Activated T-cell treated with anti-CD3 and anti-CD28 coated beads for 48 hours (primary cell): ENCODE results near the gene GAS2L2.
"Not testable (repeated sequence)": the region's sequence is repeated elsewhere in the genome, so short reads cannot be mapped to it uniquely, and the experiment has no call there.

Experiments used
- DNase-seq: peaks from one replicate; pipeline ENCODE4 v3.0.0-alpha.2; 2020; ENCODE audit warnings: low read depth

Gene GAS2L2

GRCh38 chr17:35773129-35773528, 20.1 kb upstream of the GAS2L2 start:
- DNase-seq: no peak

- no peak for DNase-seq
Measured at GRCh38 chr17:35769895-35770486, 17.0 kb upstream of the GAS2L2 start.

GRCh38 chr17:35768797-35769196, 15.8 kb upstream of the GAS2L2 start:
- no peak for DNase-seq

GRCh38 chr17:35766903-35767510, 14.0 kb upstream of the GAS2L2 start:
- no peak for DNase-seq

GRCh38 chr17:35766489-35766877, 13.4 kb upstream of the GAS2L2 start:
- no peak for DNase-seq

- DNase-seq: no peak
Measured at GRCh38 chr17:35765756-35766488, 12.9 kb upstream of the GAS2L2 start.

GRCh38 chr17:35765086-35765710, 12.2 kb upstream of the GAS2L2 start:
- DNase-seq: no peak

GRCh38 chr17:35764123-35764991, 11.3 kb upstream of the GAS2L2 start:
- peak; percentile 92 for DNase-seq

GRCh38 chr17:35763767-35764122, 10.7 kb upstream of the GAS2L2 start:
- DNase-seq: no peak

- DNase-seq: no peak
Measured at GRCh38 chr17:35761601-35762000, 8.6 kb upstream of the GAS2L2 start.

GRCh38 chr17:35760587-35760986, 7.5 kb upstream of the GAS2L2 start, which contains the start of gene C17orf50:
TSS of gene C17orf50 (plus strand) at chr17:35760887. CDS start at chr17:35760942, 55 bp downstream.
- DNase-seq: no peak

GRCh38 chr17:35757243-35757642, 4.2 kb upstream of the GAS2L2 start:
- no peak for DNase-seq

- no peak for DNase-seq
Measured at GRCh38 chr17:35752471-35752870, 568 bp downstream of the GAS2L2 start.

- DNase-seq: not testable (repeated sequence)
Measured at GRCh38 chr17:35751541-35751940, 1.5 kb downstream of the GAS2L2 start.

- no peak for DNase-seq
Measured at GRCh38 chr17:35750526-35751395, 2.3 kb downstream of the GAS2L2 start.

- no peak for DNase-seq
Measured at GRCh38 chr17:35749560-35750412, 3.3 kb downstream of the GAS2L2 start.

GRCh38 chr17:35748979-35749378, 4.1 kb downstream of the GAS2L2 start:
- no peak for DNase-seq

- DNase-seq: no peak
Measured at GRCh38 chr17:35748341-35748841, 4.6 kb downstream of the GAS2L2 start.

- DNase-seq: peak; percentile 69
Measured at GRCh38 chr17:35747540-35748017, 5.5 kb downstream of the GAS2L2 start.
